HS-27A (cell line): ENCODE measurements around the gene GALR1.
"Not testable (repeated sequence)": the region's sequence is repeated elsewhere in the genome, so short reads cannot be mapped to it uniquely, and the experiment has no call there.

Experiments used
- DNase-seq: peaks from one replicate; pipeline ENCODE4 v3.0.0-alpha.2; 2012; ENCODE audit warnings: low read depth, missing footprints

Gene GALR1

GRCh38 chr18:77250926-77251729 lies 1.5 kb downstream of the GALR1 start:
- no peak for DNase-seq

- DNase-seq: no peak
These were observed 2.0 kb downstream of the GALR1 start for GRCh38 chr18:77251730-77252050.

- no peak for DNase-seq
These were observed 5.2 kb downstream of the GALR1 start for GRCh38 chr18:77254711-77255405.

GRCh38 chr18:77255426-77256105 lies 5.9 kb downstream of the GALR1 start:
- no peak for DNase-seq

GRCh38 chr18:77262643-77263465 lies 13.2 kb downstream of the GALR1 start:
- no peak for DNase-seq

GRCh38 chr18:77263466-77263763 lies 13.8 kb downstream of the GALR1 start:
- no peak for DNase-seq

GRCh38 chr18:77267969-77268368 lies 18.3 kb downstream of the GALR1 start:
- no peak for DNase-seq

GRCh38 chr18:77268456-77268855 lies 18.8 kb downstream of the GALR1 start:
- no peak for DNase-seq

- no peak for DNase-seq
These were observed 22.2 kb downstream of the GALR1 start for GRCh38 chr18:77271576-77272481.

GRCh38 chr18:77290841-77291240 lies 41.2 kb downstream of the GALR1 start:
- not testable (repeated sequence) for DNase-seq

- no peak for DNase-seq
These were observed 48.5 kb downstream of the GALR1 start for GRCh38 chr18:77298172-77298571.

- no peak for DNase-seq
These were observed 50.1 kb downstream of the GALR1 start for GRCh38 chr18:77299706-77300105.

GRCh38 chr18:77300579-77300978 lies 50.9 kb downstream of the GALR1 start:
- no peak for DNase-seq

GRCh38 chr18:77304268-77304667 lies 54.6 kb downstream of the GALR1 start:
- no peak for DNase-seq

- DNase-seq: no peak
These were observed 56.0 kb downstream of the GALR1 start for GRCh38 chr18:77305676-77306075.

- no peak for DNase-seq
These were observed 58.6 kb downstream of the GALR1 start for GRCh38 chr18:77308216-77308615.

- no peak for DNase-seq
These were observed 64.9 kb downstream of the GALR1 start for GRCh38 chr18:77314511-77314910.

GRCh38 chr18:77314952-77315351 lies 65.3 kb downstream of the GALR1 start:
- DNase-seq: no peak

GRCh38 chr18:77316008-77316407 lies 66.4 kb downstream of the GALR1 start:
- no peak for DNase-seq

GRCh38 chr18:77316641-77317040 lies 67.0 kb downstream of the GALR1 start:
- peak; percentile 5 for DNase-seq

GRCh38 chr18:77320971-77321559 lies 71.4 kb downstream of the GALR1 start:
- DNase-seq: no peak
